Caco-2 (cell line): ENCODE measurements around the gene P2RY2. TPM values are rescaled to one million over a fixed set of nuclear protein-coding genes. Genes with fewer than 3 reads are reported as not detected.

ENCODE experiments used
- BruUV-seq: library from RNA; stranded (reverse); fragments of 400-500 nt; replicated peaks from 2 replicates; lab custom pipeline; 2021; lab: Mats Ljungman, UMichigan
- CTCF ChIA-PET: fragments of 300-600 bp; sonication (Branson Sonifier 250); formaldehyde crosslinking; loops from one replicate; lab custom pipeline; 2022; ENCODE audit warnings: antibody characterized with exemption; lab: Charles Lee
- POLR2A ChIA-PET: fragments of 300-600 bp; sonication (Branson Sonifier 250); formaldehyde crosslinking; loops from one replicate; lab custom pipeline; 2022; ENCODE audit warnings: antibody characterized with exemption; lab: Charles Lee
- DNase-seq, 2 experiments: peaks; one replicate each; pipeline versions ENCODE4 v3.0.0 to v3.0.0-alpha.2; 2020 to 2022
- H3K27me3 ChIP-seq: replicated peaks from 2 replicates; pipeline ENCODE4 v1.6.0; 2011; ENCODE audit warnings: low read length; ENCODE audit not compliant: control insufficient read depth, insufficient read depth
- H3K36me3 ChIP-seq: 2 replicates; pipeline ENCODE4 v1.5.1; 2011; ENCODE audit warnings: low read length; ENCODE audit not compliant: control insufficient read depth, insufficient read depth
- H3K4me1 ChIP-seq: fragments of 250-450 bp; sonication (Bioruptor Pico); 2 replicates; pipeline ENCODE4 v1.5.1; 2020; ENCODE audit warnings: mild to moderate bottlenecking
- H3K4me3 ChIP-seq: 2 replicates; pipeline ENCODE4 v1.5.1; 2011; ENCODE audit warnings: low read depth, mild to moderate bottlenecking, control low read depth, low read length
- H3K9me3 ChIP-seq: fragments of 250-450 bp; sonication (Bioruptor Pico); 2 replicates; pipeline ENCODE4 v1.5.1; 2020; ENCODE audit warnings: mild to moderate bottlenecking, moderate library complexity
- H3K27ac Mint-ChIP-seq: one replicate; pipeline ENCODE4 v1.8.0; 2022; ENCODE audit warnings: mixed read lengths; ENCODE audit not compliant: unreplicated experiment
- H3K27me3 Mint-ChIP-seq: one replicate; pipeline ENCODE4 v1.8.0; 2022; ENCODE audit warnings: mixed read lengths; ENCODE audit not compliant: insufficient read depth, unreplicated experiment
- H3K36me3 Mint-ChIP-seq: one replicate; pipeline ENCODE4 v1.8.0; 2022; ENCODE audit warnings: mild to moderate bottlenecking, mixed read lengths; ENCODE audit not compliant: insufficient read depth, unreplicated experiment
- H3K4me1 Mint-ChIP-seq: one replicate; pipeline ENCODE4 v1.8.0; 2022; ENCODE audit warnings: low read depth, mixed read lengths; ENCODE audit not compliant: unreplicated experiment
- H3K4me3 Mint-ChIP-seq: one replicate; pipeline ENCODE4 v1.8.0; 2022; ENCODE audit warnings: mild to moderate bottlenecking, moderate library complexity, mixed read lengths; ENCODE audit not compliant: unreplicated experiment
- H3K9me3 Mint-ChIP-seq: one replicate; pipeline ENCODE4 v1.8.0; 2022; ENCODE audit warnings: mixed read lengths; ENCODE audit not compliant: unreplicated experiment
- intact Hi-C: fragments of 100-400 bp; cut with micrococcal nuclease; formaldehyde crosslinking; loops from one replicate; pipeline ENCODE4 v1.10.0; 2022; ENCODE audit not compliant: unreplicated experiment
- total RNA-seq: library from RNA; stranded (reverse); gene quantifications from 2 replicates; pipeline ENCODE4 v1.2.3, GENCODE V29; 2022
- TF ChIP-seq, protein P1 (sequence below), 2 experiments: fragments of 200-600 bp in 1 of 2; IDR thresholded peaks; 1 replicate in 1 of 2; 2 replicates in 1 of 2; pipeline versions ENCODE4 v1.5.1 to v1.8.0; 2011 to 2022; ENCODE audit warnings: antibody characterized with exemption in 1 of 2, control low read depth in 1 of 2, inconsistent platforms in 1 of 2, low read depth in 1 of 2, low read length in 1 of 2, mild to moderate bottlenecking in 1 of 2, moderate library complexity in 1 of 2; ENCODE audit not compliant: insufficient read depth in 1 of 2, severe bottlenecking in 1 of 2, unreplicated experiment in 1 of 2

P2RY2 gene
- total RNA-seq, 1 experiment from 2014 or later: 10.4 TPM

- DNase-seq: no peak
- Histone ChIP-seq H3K4me3 (no peak overlapping the region), H3K27me3 (no peaks in the 10 kb centered on the region), H3K4me1 (peaks cover 4% of the 10 kb centered on the region; the same call in 1 of the 2 replicates), H3K9me3 (no peaks in the 10 kb centered on the region), H3K36me3 (no peaks in the 10 kb centered on the region)
- no peaks in the 10 kb centered on the region for H3K27me3 Mint-ChIP-seq
- TF ChIP-seq, protein P1, sequence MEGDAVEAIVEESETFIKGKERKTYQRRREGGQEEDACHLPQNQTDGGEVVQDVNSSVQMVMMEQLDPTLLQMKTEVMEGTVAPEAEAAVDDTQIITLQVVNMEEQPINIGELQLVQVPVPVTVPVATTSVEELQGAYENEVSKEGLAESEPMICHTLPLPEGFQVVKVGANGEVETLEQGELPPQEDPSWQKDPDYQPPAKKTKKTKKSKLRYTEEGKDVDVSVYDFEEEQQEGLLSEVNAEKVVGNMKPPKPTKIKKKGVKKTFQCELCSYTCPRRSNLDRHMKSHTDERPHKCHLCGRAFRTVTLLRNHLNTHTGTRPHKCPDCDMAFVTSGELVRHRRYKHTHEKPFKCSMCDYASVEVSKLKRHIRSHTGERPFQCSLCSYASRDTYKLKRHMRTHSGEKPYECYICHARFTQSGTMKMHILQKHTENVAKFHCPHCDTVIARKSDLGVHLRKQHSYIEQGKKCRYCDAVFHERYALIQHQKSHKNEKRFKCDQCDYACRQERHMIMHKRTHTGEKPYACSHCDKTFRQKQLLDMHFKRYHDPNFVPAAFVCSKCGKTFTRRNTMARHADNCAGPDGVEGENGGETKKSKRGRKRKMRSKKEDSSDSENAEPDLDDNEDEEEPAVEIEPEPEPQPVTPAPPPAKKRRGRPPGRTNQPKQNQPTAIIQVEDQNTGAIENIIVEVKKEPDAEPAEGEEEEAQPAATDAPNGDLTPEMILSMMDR (IDR thresholded peaks at IDR 0.05; ENCODE audit: insufficient read depth in 1 of 2, low read depth in 1 of 2, low read length in 1 of 2, severe bottlenecking in 1 of 2, unreplicated experiment in 1 of 2): no peak
- H3K27ac Mint-ChIP-seq: no peak overlapping the region
- intact Hi-C loops: no loop called here
- BruUV-seq: no TSS peak
- ChIA-PET CTCF (interaction anchor here (0.6 to 2.7 kb wide), 9 partner anchors 7 to 109 kb away, joined by 3 to 41 read pairs (median 11); partner anchors contain the start of gene P2RY2), POLR2A (interaction anchor here (0.6 kb wide), 1 partner anchor 92 kb away, joined by 7 read pairs; no protein-coding TSS in a partner anchor)
- H3K4me3 Mint-ChIP-seq: no peak overlapping the region
- no peaks in the 10 kb centered on the region for H3K4me1 Mint-ChIP-seq
- H3K36me3 Mint-ChIP-seq: peaks cover 11% of the 10 kb centered on the region
- no peaks in the 10 kb centered on the region for H3K9me3 Mint-ChIP-seq
Measured at GRCh38 chr11:73235236-73235786, 17.2 kb downstream of the P2RY2 start.

DNA sequence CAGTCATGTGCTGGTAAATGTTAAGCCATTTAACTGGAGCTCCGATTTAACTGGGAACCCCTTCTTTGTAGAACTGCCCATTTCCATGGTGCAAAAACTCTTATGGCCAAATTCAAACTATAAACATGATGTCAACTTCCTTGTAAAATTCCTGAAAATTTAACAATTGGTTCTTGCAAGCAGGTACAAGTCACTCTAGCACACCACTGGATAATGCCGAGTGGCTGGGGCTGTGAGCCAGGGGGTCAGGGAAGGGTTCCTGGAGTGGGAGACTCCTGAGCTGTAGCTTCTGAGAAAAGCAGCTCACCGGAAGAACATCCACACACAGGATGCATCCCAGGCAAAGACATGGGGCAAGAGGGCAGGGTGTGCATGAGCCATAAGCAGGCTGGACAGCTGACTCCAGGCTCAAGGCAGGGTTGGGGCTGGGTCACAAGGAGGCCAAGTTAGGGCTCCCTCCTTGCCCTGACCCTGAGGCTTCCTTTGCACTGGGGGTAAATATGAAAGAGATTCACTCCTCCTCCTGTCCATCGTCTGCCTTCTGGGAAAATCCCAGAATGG is 18.2 kb downstream of the P2RY2 start:
- DNase-seq: peak in 1 of 2 experiments; percentile 39
- Mint-ChIP-seq H3K4me1 (no peaks in the 10 kb centered on the region), H3K36me3 (peaks cover 11% of the 10 kb centered on the region), H3K27me3 (no peaks in the 10 kb centered on the region), H3K4me3 (no peak overlapping the region), H3K27ac (no peak overlapping the region), H3K9me3 (no peaks in the 10 kb centered on the region)
- Histone ChIP-seq H3K27me3 (no peaks in the 10 kb centered on the region), H3K36me3 (no peaks in the 10 kb centered on the region), H3K4me1 (peaks cover 4% of the 10 kb centered on the region; the same call in 1 of the 2 replicates), H3K9me3 (no peaks in the 10 kb centered on the region), H3K4me3 (no peak overlapping the region)
- TF ChIP-seq, protein P1 (IDR thresholded peaks at IDR 0.05; ENCODE audit: insufficient read depth in 1 of 2, low read depth in 1 of 2, low read length in 1 of 2, severe bottlenecking in 1 of 2, unreplicated experiment in 1 of 2): no peak
- ChIA-PET CTCF (interaction anchor here (0.5 to 2.7 kb wide), 30 partner anchors 8 to 404 kb away, joined by 3 to 41 read pairs (median 4); partner anchors contain the start of genes P2RY2 and P2RY6), POLR2A (interaction anchor here (0.6 kb wide), 1 partner anchor 93 kb away, joined by 7 read pairs; no protein-coding TSS in a partner anchor)
- intact Hi-C loops: no loop called here
- no TSS peak for BruUV-seq

DNA sequence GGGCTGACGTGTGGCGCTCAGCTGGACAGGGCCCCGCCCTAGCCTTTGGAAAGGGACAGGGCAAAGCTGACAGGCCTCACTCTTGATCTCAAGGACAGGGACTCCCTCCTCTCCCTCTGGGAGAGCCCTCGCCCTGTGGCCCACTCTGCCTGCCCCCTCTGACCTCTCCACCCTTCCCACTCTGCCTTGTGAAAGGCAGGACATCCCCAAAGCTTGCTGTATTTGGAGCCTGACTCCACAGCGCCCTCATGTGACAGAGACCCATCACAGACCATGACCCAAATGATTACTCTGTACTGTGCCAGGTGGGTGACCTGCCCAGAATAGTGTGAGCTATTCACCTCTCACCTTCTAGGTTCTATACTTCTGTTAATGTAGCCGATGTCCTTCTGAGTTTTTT is 18.8 kb downstream of the P2RY2 start:
- H3K4me1 Mint-ChIP-seq: peaks cover under 1% of the 10 kb centered on the region
- intact Hi-C loops: loop anchor here (1.0 kb wide), 3 partner anchors 9 to 406 kb away; no protein-coding TSS in a partner anchor
- H3K9me3 Mint-ChIP-seq: no peaks in the 10 kb centered on the region
- ChIA-PET POLR2A (no interaction called here), CTCF (interaction anchor here (0.5 to 2.7 kb wide), 32 partner anchors 8 to 405 kb away, joined by 3 to 41 read pairs (median 4); partner anchors contain the start of genes P2RY2 and P2RY6)
- H3K27me3 ChIP-seq: no peaks in the 10 kb centered on the region
- peak; percentile 77 to 81 for DNase-seq
- H3K27me3 Mint-ChIP-seq: no peaks in the 10 kb centered on the region
- H3K4me1 ChIP-seq: peaks cover 4% of the 10 kb centered on the region; the same call in 1 of the 2 replicates
- H3K27ac Mint-ChIP-seq: peak overlapping the region; percentile 32
- H3K4me3 ChIP-seq: no peak overlapping the region
- no TSS peak for BruUV-seq
- no peaks in the 10 kb centered on the region for H3K36me3 ChIP-seq
- H3K4me3 Mint-ChIP-seq: no peak overlapping the region
- TF ChIP-seq, protein P1 (IDR thresholded peaks at IDR 0.05; ENCODE audit: insufficient read depth in 1 of 2, low read depth in 1 of 2, low read length in 1 of 2, severe bottlenecking in 1 of 2, unreplicated experiment in 1 of 2): peak; percentile 75 to 92
- peaks cover 11% of the 10 kb centered on the region for H3K36me3 Mint-ChIP-seq
- no peaks in the 10 kb centered on the region for H3K9me3 ChIP-seq
